NCI-H2107 (cell line): ENCODE results near the gene PEX26.
A peak's percentile ranks its signal among the peaks of the same experiment; 100 is the strongest.
"Not testable (repeated sequence)": the region's sequence is repeated elsewhere in the genome, so short reads cannot be mapped to it uniquely, and the experiment has no call there.

ENCODE experiments used
- DNase-seq: peaks from one replicate; lab custom pipeline; 2025; lab: John Stamatoyannopoulos, UW

PEX26 gene

GRCh38 chr22:18071307-18071967 lies 6.4 kb upstream of the PEX26 start:
- not testable (repeated sequence) for DNase-seq

- DNase-seq = no peak
Observed at GRCh38 chr22:18071968-18072310, 5.9 kb upstream of the PEX26 start.

GRCh38 chr22:18073467-18073866 lies 4.3 kb upstream of the PEX26 start:
- DNase-seq = no peak

- not testable (repeated sequence) for DNase-seq
Observed at GRCh38 chr22:18073927-18074326, 3.9 kb upstream of the PEX26 start.

GRCh38 chr22:18075101-18075719 lies 2.6 kb upstream of the PEX26 start:
- no peak for DNase-seq

GRCh38 chr22:18075720-18076497 lies 1.9 kb upstream of the PEX26 start:
- DNase-seq = peak; percentile 54

GRCh38 chr22:18077087-18077638 lies 627 bp upstream of the PEX26 start:
- no peak for DNase-seq

- DNase-seq = no peak
Observed at GRCh38 chr22:18078329-18079041, 695 bp downstream of the PEX26 start.

GRCh38 chr22:18079706-18080233 lies 2.0 kb downstream of the PEX26 start:
- no peak for DNase-seq

- no peak for DNase-seq
Observed at GRCh38 chr22:18081416-18081815, 3.6 kb downstream of the PEX26 start.

GRCh38 chr22:18082467-18082866 lies 4.7 kb downstream of the PEX26 start:
- no peak for DNase-seq

GRCh38 chr22:18083406-18083805 lies 5.6 kb downstream of the PEX26 start:
- no peak for DNase-seq

- no peak for DNase-seq
Observed at GRCh38 chr22:18085188-18085587, 7.4 kb downstream of the PEX26 start.

GRCh38 chr22:18087350-18087855 lies 9.6 kb downstream of the PEX26 start:
- no peak for DNase-seq

GRCh38 chr22:18088825-18089568 lies 11.2 kb downstream of the PEX26 start:
- no peak for DNase-seq

GRCh38 chr22:18090286-18090685 lies 12.5 kb downstream of the PEX26 start:
- DNase-seq = no peak

GRCh38 chr22:18091478-18091877 lies 13.7 kb downstream of the PEX26 start:
- DNase-seq = no peak

- no peak for DNase-seq
Observed at GRCh38 chr22:18091916-18092526, 14.2 kb downstream of the PEX26 start.

- no peak for DNase-seq
Observed at GRCh38 chr22:18093661-18094060, 15.9 kb downstream of the PEX26 start.

GRCh38 chr22:18095101-18095805 lies 17.5 kb downstream of the PEX26 start:
- DNase-seq = no peak
